HEK293T (cell line): ENCODE results near the gene NPTXR.

ENCODE experiments used
- CTCF ChIA-PET: fragments of 350-600 bp; formaldehyde crosslinking; extraction: SDS; loops from one replicate; lab custom pipeline; 2021; ENCODE audit warnings: antibody characterized with exemption, inconsistent platforms; lab: Yijun Ruan, JAX
- POLR2A ChIA-PET: fragments of 350-600 bp; formaldehyde crosslinking; extraction: SDS; loops from one replicate; lab custom pipeline; 2020; ENCODE audit warnings: antibody characterized with exemption, inconsistent platforms; lab: Yijun Ruan, JAX
- DNase-seq: peaks from one replicate; pipeline ENCODE4 v3.0.0; 2012; ENCODE audit warnings: mixed read lengths; ENCODE audit errors: extremely low spot score
- ARNT ChIP-seq: fragments of 450-650 bp; IDR thresholded peaks from 2 replicates; pipeline ENCODE4 v1.6.1; 2017; ENCODE audit warnings: mild to moderate bottlenecking
- BHLHE40 ChIP-seq: fragments of 450-650 bp; IDR thresholded peaks from 2 replicates; pipeline ENCODE4 v1.6.1; 2016; ENCODE audit warnings: mild to moderate bottlenecking, moderate library complexity, borderline replicate concordance
- CTBP1 ChIP-seq: fragments of 450-650 bp; IDR thresholded peaks from 2 replicates; pipeline ENCODE4 v1.6.1; 2016; ENCODE audit warnings: borderline replicate concordance
- ELF4 ChIP-seq: fragments of 450-650 bp; IDR thresholded peaks from 2 replicates; pipeline ENCODE4 v1.6.1; 2017; ENCODE audit warnings: antibody characterized with exemption
- FOXA1 ChIP-seq: fragments of 450-650 bp; IDR thresholded peaks from 2 replicates; pipeline ENCODE4 v1.6.1; 2016; ENCODE audit warnings: mild to moderate bottlenecking
- FOXK2 ChIP-seq: fragments of 450-650 bp; IDR thresholded peaks from 2 replicates; pipeline ENCODE4 v1.6.1; 2016; ENCODE audit warnings: mild to moderate bottlenecking
- FOXM1 ChIP-seq: fragments of 450-650 bp; IDR thresholded peaks from 2 replicates; pipeline ENCODE4 v1.6.1; 2017; ENCODE audit warnings: mild to moderate bottlenecking, borderline replicate concordance
- HDGF ChIP-seq: fragments of 450-650 bp; IDR thresholded peaks from 2 replicates; pipeline ENCODE4 v1.6.1; 2017; ENCODE audit warnings: antibody characterized with exemption, borderline replicate concordance
- L3MBTL2 ChIP-seq: fragments of 450-650 bp; conservative IDR thresholded peaks from 2 replicates; pipeline ENCODE4 v1.6.1; 2016; ENCODE audit warnings: mild to moderate bottlenecking
- LEF1 ChIP-seq: fragments of 450-650 bp; IDR thresholded peaks from 2 replicates; pipeline ENCODE4 v1.6.1; 2017; ENCODE audit warnings: mild to moderate bottlenecking, borderline replicate concordance
- NFRKB ChIP-seq: fragments of 450-650 bp; IDR thresholded peaks from 2 replicates; pipeline ENCODE4 v1.6.1; 2016; ENCODE audit warnings: mild to moderate bottlenecking, moderate library complexity
- SP1 ChIP-seq: fragments of 450-650 bp; IDR thresholded peaks from 2 replicates; pipeline ENCODE4 v1.6.1; 2017
- SUZ12 ChIP-seq: fragments of 450-650 bp; IDR thresholded peaks from 2 replicates; pipeline ENCODE4 v1.6.1; 2016; ENCODE audit warnings: mild to moderate bottlenecking
- TARDBP ChIP-seq: fragments of 450-650 bp; IDR thresholded peaks from 2 replicates; pipeline ENCODE4 v1.6.1; 2016
- ZNF384 ChIP-seq: fragments of 450-650 bp; IDR thresholded peaks from 2 replicates; pipeline ENCODE4 v1.6.1; 2016
- TF ChIP-seq, protein P1 (sequence below): fragments of 450-650 bp; IDR thresholded peaks from 2 replicates; pipeline ENCODE4 v1.6.1; 2016

Gene NPTXR

DNA sequence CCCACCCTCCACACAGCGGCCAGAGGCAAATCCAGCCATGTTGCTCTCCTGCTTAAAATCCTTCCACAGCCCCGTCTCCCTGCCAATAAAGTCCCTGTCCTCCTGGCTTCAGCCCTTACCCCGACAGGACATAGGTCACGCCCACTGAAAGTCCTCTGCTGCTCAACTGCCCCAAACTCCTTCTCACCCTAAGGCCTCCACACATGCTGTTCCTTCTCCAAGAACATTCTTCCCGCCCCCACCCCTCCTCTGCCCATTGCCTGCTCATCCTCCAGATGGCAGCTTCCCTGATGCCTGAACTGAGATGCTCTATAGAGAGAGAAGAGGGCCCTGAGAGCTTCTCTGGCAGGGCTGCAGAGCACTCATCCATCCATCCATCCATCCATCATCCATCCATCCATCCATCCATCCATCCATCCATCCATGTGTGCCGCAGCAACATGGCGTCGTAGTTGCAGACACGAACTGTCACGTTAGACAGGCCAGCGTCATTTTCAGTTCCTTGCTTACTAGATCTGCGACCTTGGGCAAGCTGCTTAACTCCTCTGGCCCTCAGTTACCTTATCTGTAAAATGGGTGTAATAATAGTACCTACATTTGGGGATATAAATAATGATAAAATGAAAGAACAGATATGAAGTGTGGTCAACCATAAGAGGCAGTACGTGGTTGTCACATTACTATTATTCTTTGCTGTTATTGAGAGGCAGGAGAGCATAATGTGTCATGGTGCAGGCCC lies 9.4 kb downstream of the NPTXR start:
- POLR2A ChIA-PET = no interaction called here
- CTCF ChIA-PET = no interaction called here

DNA sequence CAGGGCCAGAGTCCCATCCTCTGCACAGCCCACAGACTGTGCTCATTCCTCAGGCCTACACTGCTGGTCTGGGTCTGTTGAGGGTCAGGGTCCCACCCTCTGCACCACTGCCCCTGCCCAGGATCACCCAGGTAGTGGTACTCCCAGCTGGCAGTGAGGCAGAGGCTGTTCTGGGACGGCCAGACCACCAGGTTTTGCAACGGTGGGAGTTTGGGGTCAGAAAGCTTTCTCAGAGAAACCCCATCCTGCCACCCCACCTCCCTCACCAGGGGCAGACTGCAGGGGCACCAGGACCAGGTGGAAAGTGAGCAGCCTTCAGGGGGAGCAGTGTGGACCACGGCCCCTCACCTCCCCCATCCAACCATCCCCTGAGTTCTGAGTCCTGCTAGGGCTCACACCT lies 10.8 kb downstream of the NPTXR start:
- no peak for DNase-seq
- TF ChIP-seq ARNT (no peak), TARDBP (no peak), LEF1 (no peak), FOXA1 (no peak), FOXM1 (no peak), SP1 (no peak), L3MBTL2 (no peak), ELF4 (no peak), NFRKB (no peak), ZNF384 (no peak), CTBP1 (no peak), SUZ12 (no peak), BHLHE40 (no peak), HDGF (no peak), FOXK2 (no peak)
- TF ChIP-seq, protein P1, sequence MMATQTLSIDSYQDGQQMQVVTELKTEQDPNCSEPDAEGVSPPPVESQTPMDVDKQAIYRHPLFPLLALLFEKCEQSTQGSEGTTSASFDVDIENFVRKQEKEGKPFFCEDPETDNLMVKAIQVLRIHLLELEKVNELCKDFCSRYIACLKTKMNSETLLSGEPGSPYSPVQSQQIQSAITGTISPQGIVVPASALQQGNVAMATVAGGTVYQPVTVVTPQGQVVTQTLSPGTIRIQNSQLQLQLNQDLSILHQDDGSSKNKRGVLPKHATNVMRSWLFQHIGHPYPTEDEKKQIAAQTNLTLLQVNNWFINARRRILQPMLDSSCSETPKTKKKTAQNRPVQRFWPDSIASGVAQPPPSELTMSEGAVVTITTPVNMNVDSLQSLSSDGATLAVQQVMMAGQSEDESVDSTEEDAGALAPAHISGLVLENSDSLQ = no peak
- POLR2A ChIA-PET = no interaction called here
- CTCF ChIA-PET = no interaction called here

More for the DNA sequence above, 9.4 kb downstream of the NPTXR start:
- TF ChIP-seq CTBP1 (no peak), HDGF (no peak), SUZ12 (no peak), NFRKB (no peak), FOXM1 (no peak), FOXK2 (no peak)
- no peak for DNase-seq

DNA sequence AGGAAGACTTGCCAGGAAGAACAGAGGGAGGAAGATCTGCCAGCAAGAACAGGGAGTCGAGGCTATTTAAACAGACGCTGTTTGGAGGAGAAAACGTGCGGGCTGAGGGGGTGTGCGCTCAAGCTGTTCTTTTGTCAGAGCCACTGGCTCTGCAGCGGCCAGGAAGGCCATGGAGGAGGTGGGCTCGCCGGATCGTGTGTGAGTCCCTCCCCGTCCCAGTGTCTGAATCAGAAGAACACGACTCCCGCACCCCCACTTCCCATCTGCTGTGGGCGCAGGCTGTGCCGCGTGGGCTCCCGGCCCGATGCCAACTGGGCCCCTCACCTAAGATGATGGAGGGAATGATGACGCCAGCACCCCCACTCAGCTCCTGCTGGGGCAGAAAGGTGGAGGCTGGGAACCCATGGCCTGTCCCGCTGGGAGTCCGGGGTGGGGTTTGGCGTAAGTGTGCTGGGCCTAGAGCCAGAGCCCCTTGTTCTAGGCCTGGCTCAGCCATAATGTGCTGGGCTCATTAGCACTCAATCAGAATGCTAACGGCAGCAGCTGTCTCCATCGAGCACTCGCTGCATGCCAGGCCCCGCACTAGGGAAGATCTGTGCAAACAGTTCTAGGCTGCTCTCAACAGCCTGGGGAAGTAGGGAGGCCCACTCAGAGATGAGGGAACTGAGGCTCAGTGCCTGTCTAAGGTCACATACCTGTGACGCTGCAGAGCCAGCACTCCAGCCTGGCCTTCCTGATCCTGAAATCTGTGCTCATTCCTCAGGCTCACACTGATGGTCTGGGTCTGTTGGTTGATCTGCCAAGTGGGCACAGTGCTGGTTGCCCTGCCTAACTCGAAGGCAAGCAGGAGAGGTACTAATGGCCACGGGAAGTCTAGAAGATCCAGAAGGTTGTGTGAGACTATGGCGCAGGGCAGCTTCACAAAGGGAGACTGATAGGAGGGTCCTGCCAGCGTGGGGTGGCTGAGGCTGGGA lies 11.5 kb downstream of the NPTXR start:
- ChIA-PET POLR2A (no interaction called here), CTCF (no interaction called here)
- no peak for DNase-seq
- TF ChIP-seq ARNT = no peak
- TF ChIP-seq, protein P1 = no peak
- no peak for TF ChIP-seq SUZ12
- TF ChIP-seq FOXA1 = no peak
- TF ChIP-seq HDGF = no peak
- TF ChIP-seq ELF4 = no peak
- no peak for TF ChIP-seq FOXM1
- no peak for TF ChIP-seq SP1
- no peak for TF ChIP-seq NFRKB

DNA sequence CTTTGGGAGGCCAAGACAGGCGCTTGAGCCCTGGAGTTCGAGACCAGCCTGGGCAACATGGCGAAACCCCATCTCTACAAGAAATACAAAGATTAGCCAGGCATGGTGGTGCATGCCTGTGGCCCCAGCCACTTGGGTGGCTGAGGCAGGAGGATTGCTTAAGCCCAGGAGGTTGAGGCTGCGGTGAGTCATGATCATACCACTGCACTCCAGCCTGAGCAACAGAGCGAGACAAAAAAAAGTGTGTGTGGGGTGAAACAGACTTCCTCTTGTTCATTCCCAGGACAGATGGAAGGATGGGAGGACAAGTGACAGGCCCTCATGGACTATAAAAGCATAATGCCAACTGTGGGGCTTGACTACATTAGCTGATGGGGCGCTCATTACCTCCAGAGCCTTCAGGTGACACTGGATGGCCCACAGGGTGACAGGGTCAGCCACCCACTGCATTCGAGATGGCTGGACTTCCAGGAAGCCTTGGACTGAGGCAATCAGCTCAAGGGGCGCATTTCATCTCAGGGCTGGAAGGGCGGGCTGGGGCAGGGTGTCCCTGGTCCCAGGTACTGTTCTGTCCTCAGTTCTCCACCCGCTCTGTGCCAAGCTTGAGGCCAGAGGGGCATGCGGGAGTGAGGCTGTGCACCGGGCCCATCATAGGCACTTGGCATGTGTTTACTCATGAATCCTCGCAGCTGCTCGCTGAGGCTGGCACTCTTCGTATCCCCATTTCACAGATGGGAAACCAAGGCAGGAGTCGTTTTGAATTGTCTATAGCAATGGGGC lies 12.5 kb downstream of the NPTXR start:
- TF ChIP-seq, protein P1 = no peak
- no peak for TF ChIP-seq SUZ12
- ChIA-PET CTCF (no interaction called here), POLR2A (no interaction called here)
- no peak for DNase-seq

DNA sequence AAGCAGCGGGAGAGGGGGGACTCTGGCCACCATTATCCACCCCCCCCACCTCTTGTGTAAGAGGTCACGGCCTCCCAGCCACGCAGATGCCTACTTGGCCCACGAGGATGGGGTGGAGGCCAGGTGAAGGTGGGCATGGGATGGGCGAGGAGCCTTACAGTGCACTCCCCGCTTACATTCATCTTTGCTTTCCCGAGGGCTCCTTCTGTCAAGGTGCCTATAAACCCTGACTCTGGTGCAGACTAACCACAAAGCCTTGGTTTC lies 13.1 kb downstream of the NPTXR start:
- ChIA-PET POLR2A (no interaction called here), CTCF (no interaction called here)
- DNase-seq = no peak
- no peak for TF ChIP-seq L3MBTL2
- no peak for TF ChIP-seq HDGF
- TF ChIP-seq TARDBP = no peak
- no peak for TF ChIP-seq ELF4
- TF ChIP-seq SP1 = no peak
